A673 (cell line): ENCODE results near the gene CHST1.

Experiments
- CTCF ChIP-seq: fragments of 300-800, 200-600 bp; sonication (generic); conservative IDR thresholded peaks from 2 replicates; pipeline ENCODE4 v1.5.1; 2017; ENCODE audit warnings: low read depth, mild to moderate bottlenecking, antibody characterized with exemption, low read length, moderate library complexity, mixed read lengths
- EZH2 ChIP-seq: fragments of 200-600 bp; sonication (generic); IDR thresholded peaks from 2 replicates; pipeline ENCODE4 v1.6.1; 2017; ENCODE audit warnings: borderline replicate concordance, low read depth, mild to moderate bottlenecking, mixed read lengths, antibody characterized with exemption, low read length; ENCODE audit not compliant: poor library complexity, severe bottlenecking

GRCh38 chr11:45647329-45647728 lies 18.1 kb downstream of the CHST1 start:
- TF ChIP-seq CTCF (no peak), EZH2 (no peak)
